Stimulated activated naive CD4-positive, alpha-beta T cell (primary cell): Measurements from ENCODE around the gene TMEM38A.
A peak's percentile ranks its signal among the peaks of the same experiment; 100 is the strongest.
"Not testable (repeated sequence)": the region's sequence is repeated elsewhere in the genome, so short reads cannot be mapped to it uniquely, and the experiment has no call there.

Experiments used
- DNase-seq, 6 experiments: peaks; one replicate each; lab custom pipeline; 2025; lab: John Stamatoyannopoulos, UW

Gene TMEM38A

DNA sequence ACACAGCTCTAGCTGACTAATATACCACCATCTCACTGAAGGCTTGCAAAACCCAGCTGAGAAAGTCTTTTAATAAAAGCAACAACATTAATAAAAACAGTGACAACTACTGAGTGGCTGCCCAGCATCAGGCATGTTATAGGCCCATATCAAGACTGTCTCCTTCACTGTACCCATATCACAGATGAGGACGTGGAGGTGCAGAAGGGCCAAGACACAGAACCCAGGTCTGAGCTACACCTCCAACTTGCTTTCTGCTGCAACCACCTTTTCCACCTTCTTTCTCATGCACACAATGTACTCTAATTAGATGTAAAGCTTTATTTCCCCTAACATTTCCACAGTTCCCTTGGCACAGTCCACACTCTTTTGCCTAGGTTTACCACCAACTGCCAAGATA is 22.3 kb upstream of the TMEM38A start:
- DNase-seq: no peak

DNA sequence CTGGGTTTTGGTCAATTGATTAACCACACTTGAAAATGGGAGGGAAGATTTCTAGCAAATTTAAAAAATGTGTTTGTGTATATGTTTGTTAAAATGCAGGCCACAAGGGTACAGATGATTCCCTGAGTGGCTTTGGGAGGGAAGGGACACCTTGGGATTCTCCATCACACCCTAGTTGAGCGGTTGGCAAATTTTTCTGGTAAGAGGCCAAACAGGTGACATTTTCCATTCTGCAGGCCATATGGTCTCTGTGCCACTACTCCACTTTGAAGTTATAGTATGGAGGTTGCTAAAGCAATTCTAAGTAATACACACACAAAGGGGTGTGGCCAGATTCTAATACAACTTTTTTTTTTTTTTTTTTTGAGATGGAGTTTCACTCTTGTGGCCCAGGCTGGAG is 20.0 kb upstream of the TMEM38A start:
- DNase-seq: no peak

DNA sequence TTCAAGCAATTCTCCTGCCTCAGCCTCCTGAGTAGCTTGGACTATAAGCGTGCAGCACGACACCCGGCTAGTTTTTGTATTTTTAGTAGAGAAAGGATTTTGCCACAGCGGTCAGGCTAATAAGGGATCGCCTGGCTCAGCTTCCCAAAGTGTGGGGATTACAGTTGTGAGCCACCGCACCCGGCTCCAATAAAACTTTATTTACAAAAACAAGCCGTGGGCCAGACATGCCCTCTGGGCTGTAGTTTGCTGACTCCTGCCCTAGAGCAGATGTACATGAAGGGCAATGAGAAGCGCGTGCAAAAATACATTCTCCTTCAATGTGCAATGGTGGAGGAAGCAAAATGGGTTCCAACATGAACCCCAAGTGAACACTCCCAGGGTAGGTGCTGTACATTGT is 19.2 kb upstream of the TMEM38A start:
- no peak for DNase-seq

DNA sequence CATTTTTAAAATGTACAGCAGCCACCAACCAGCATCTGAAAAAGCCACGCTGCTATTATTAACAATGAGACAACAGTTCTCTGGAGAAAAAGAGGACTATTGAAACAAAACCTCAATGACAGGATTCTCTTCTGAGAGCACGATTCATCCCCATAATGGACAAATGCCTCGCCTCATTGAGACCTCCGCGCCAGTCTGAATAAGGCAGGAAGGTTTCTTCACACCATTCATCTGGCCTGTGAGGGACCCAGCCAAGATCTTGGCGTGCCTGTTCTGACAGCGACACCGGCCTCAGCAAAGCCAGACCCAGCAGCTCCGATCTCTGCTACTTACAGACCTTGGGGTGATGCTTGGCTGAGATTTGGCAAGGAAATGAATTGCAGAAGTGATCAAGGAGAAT is 15.8 kb upstream of the TMEM38A start:
- no peak for DNase-seq

DNA sequence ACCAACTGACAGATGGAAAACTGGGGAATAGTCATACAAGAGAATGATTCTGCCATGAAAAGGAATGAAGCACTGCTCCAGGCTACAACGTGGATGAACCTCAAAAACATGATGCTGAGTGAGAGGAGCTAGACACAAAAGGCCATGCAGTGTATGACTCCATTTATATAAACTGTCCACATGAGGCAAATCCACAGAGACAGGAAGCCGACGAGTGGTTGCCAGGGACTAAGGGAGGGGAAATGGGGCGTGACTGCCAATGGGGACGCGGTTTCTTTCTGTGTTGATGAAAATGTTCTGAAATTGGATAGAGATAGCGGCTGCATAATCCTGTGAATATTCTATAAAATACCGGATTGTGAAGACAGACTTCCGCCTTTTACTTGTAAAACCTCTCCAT is 11.2 kb upstream of the TMEM38A start:
- DNase-seq: no peak

DNA sequence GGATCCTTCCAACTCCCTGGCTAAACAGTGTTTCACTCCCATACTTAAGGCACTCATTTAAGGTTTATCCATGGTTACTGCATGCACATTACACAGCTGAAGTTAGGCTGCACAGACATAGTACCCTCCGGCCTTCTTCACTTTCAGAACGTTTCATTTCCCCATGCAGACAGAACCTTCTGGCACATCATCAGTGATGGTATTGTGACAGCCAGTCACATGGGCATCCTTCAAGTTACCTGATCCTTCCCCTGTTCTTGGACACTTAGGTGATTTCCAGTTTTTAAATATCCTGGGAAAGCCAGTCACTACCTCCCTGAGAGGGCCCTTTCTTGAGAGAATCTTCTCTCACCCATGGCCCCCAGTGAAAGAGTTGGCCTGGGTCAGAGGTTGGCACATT is 10.1 kb upstream of the TMEM38A start:
- no peak for DNase-seq

DNA sequence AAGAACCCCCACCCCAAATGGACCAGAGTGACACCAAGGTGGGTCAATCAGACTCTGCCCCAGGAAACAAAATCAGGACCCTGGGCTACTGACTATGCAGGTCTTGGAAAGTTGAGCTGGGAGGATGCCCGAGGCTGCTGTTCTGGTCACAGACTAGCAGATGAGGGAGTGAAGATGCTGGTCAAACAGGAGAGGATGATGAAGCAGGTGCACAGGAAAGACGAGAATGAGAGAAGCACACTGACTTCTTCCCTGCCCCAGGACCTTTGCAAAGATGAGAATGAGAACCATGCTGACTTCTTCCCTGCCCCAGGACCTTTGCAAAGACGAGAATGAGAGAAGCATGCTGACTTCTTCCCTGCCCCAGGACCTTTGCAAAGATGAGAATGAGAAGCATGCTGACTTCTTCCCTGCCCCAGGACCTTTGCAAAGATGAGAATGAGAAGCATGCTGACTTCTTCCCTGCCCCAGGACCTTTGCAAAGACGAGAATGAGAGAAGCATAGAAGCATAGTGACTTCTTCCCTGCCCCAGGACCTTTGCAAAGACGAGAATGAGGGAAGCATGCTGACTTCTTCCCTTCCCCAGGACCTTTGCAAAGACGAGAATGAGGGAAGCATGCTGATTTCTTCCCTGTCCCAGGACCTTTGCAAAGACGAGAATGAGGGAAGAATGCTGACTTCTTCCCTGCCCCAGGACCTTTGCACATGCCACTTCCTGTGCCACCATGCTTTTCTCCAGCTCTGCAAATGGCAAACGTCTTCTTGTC is 9.3 kb upstream of the TMEM38A start:
- DNase-seq: not testable (repeated sequence)

DNA sequence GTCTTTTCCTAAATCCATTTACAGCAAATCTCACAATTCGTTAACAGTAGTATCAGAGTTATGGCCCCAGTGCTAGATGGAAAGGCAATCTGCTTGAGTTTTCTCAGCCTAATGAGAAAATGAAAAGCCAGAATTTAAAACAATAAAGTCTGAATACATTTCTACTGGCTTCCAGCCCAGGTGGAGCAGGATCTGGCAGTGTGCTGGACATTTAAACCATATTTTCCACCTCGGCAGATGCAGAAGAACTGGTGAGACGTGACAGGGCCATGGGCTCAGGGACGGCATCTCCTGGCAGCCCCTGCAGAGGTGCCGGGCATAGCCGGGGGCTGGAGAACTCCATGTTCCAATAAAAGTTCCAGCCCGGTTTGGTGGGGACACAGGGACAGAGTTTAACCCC is 8.1 kb upstream of the TMEM38A start:
- no peak for DNase-seq

DNA sequence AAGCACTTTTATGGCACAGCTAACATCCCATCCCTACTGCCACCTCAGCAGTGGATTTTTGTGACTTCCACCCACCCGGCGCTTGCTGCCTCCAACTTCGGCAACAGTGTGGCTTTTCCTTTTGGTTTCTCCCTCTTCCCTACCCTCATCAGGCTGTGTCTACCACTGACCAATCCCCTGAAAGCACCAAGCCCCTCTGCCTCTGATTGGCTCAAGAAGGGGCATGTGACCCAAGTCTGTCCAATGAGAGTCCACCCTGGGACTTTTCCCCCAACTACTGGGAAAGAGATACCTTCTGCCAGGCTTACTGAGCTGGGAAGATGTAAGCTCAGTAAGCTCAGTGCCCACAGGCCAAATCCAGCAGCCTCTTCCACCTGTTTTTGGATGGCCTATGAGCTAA is 6.8 kb upstream of the TMEM38A start:
- DNase-seq: no peak

DNA sequence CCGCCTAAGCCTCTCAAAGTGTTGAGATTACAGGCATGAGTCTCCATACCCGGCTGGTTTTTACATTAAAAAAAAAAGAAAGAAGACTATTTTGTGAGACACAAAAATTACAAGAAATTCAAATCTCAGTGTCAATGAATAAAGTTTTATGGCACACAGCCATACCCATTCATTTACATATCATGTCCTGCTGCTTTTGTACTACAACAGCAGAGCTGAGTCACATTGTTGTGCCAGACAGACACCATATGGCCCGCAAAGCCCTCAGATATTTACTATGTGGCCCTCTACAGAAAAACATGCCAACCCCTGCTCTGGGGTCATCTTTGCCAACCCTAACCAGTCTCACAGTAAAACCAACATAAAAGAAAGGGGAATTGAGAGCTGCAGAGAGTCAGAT is 6.3 kb upstream of the TMEM38A start:
- DNase-seq: no peak

DNA sequence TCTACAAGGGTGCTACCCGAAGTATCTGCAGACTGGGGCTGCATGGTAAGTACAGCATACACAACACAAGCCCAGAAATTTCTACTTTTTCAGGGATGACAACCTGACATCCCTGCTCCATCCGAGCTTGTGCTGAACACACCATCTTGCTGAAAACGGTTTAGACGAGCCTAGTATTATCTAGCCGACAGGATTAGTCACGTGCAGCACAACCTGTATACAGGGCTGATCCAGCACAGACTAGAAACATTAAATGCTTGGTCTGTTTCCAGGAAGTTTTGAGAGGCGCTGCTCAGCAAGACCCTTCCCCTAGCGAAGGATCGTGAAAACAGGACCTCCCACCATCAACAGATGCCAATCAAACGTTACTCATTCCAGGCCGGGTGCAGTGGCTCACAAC is 5.2 kb upstream of the TMEM38A start:
- DNase-seq: no peak

DNA sequence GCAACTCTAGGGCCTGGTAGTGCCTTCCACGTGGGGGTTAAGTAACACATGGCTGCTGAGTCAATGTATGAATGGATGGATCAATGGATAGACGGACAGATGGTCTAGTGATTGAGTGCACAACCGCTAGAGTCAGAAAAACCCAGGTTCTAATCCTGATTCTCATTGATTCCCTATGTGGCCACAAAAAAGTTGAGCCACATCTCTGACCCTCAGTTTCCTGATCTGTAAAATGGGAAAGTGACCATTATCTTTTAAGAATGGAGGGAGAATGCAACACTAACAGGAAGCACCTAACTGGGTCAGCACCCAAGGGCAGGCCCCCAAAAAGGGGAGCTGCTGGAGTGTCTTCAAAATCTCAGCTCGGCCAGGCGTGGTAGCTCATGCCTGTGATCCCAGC is 3.6 kb upstream of the TMEM38A start:
- no peak for DNase-seq

DNA sequence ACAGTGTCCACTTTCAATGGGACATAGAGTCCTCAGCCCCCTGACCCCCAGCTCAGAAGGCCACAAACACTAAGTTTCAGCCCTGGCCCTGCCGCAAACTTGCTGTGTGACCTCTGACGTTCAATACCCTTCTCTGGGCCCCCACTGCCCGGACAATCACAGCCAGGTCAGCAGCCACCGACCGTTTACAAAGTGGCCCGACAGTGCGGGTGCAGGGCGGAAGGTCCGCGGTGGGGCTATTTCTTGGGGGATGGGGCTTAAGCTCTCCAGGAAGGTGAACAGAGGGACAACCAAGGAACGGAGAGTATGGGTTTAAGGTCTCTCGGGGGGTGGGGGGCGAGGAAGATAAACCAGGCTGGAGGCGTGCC is 1.5 kb upstream of the TMEM38A start:
- DNase-seq: no peak

DNA sequence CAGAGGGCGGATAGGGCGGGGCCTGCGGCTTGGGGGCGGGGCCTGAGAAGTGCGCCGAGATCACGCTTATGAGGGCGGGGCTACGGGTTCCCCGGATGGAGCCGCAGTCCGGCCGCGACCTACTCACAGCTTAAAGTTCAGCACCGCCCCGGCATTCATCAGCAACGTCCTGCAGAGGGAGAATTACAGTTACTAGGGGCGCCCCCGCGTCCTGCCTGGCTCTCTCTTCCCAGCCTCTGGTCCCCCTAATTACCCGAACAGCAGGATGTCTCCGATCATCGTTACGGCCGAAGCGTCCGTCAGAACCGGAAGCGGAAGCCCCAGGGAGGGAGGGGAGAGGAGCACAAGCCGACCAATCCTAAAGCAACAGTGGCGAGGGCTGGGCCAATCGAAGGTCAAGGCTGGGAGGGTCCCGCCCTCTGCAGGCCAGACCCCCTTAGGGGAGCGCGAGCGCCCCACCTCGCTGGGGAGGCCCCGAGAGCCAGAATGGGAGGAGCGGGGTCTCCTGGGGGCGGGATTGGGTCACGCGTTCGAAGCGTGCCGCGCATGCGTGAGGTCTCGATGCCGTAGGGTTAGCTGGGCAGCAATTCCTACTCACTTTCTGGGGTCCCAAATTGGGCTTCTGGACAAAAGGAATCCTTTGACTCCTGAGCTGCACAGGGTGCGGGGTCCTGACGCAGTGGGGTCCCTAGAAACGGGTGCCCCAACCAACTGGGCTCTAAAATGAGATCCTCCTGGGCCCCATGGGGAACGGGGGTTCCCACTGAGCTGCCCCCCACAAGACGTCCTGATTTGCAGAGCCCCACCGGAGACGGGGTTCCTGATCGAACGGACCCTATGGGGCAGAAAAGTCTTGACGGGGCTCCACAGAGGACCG is 869 bp upstream of the TMEM38A start, which contains the start of gene SMIM7:
SMIM7 (minus strand) TSS at position 313 of the 877 bp plus-strand sequence; CDS start at position 279, 34 bp downstream.
- DNase-seq: peak; percentile 98 to 100 (median 100)

DNA sequence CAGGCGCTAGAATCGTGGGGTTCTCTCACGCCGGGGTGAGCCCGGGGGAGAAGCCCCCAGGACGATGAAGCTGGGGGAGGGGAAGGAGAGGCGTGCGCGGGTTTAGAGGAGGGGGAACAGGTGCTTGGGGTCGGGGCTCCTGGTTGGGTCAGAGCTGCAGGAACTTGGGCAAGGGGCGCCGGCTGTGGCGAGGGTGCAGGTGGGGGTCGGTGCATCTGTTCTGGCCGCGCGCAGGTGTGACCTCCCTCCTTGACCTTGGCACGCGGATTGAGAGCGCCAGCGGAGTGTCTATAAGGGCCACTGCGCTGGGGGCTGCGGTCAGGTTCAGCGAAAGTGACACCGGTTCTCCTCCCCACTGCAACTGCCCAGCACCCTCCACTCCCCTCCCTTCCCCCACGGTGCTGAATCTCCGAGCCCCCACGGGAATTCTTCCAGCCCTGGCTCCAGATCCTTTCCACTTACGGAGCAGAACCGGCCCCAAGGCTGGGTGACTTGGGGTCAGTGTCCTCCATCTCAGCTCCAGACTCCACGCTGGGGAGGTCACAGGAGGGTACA is 618 bp downstream of the TMEM38A start:
- DNase-seq: peak in 1 of 6 experiments; percentile 24

DNA sequence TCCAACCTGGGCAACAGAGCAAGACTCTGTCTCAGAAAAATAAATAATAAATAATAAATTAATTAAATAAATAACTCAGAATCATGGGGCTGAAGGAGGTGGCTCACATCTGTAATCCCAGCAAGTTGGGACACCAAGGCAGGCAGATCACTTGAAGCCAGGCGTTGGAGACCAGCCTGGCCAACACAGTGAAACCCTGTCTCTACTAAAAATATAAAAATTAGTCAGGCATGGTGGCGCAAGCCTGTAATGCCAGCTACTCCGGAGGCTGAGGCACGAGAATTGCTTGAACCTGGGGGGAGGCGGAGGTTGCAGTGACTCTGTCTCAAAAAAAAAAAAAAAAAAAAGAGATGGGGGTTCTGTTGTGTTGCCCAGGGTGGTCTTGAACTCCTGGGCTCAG is 7.2 kb downstream of the TMEM38A start:
- no peak for DNase-seq

DNA sequence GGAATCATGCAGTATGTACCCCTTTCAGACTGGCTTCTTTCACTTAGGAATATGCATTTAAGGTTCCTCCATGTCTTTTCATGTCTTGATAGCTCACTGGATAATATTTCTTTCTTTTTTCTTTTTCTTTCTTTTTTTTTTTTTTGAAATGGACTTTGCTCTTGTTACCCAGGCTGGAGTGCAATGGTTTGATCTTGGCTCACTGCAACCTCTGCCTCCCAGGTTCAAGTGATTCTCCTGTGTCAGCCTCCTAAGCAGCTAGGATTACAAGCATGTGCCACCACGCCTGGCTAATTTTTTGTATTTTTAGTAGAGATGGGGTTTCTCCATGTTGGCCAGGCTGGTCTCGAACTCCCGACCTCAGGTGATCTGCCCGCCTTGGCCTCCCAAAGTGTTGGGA is 7.8 kb downstream of the TMEM38A start:
- not testable (repeated sequence) for DNase-seq

DNA sequence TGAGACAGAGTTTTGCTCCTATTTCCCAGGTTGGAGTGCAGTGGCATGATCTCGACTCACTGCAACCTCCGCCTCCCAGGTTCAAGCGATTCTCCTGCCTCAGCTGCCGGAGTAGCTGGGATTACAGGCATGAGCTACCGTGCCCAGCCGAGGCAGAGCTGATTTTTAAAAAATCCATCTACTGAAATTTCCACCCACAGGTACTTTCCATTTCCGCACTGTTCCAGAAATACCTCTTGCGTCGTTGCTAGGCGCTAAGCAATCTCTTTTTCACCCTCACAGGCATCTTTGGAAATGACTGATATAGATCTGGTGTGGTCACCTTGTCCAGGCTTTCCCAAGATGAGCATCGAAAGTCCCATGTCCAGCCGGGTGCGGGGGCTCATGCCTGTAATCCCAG is 9.4 kb downstream of the TMEM38A start:
- no peak for DNase-seq

DNA sequence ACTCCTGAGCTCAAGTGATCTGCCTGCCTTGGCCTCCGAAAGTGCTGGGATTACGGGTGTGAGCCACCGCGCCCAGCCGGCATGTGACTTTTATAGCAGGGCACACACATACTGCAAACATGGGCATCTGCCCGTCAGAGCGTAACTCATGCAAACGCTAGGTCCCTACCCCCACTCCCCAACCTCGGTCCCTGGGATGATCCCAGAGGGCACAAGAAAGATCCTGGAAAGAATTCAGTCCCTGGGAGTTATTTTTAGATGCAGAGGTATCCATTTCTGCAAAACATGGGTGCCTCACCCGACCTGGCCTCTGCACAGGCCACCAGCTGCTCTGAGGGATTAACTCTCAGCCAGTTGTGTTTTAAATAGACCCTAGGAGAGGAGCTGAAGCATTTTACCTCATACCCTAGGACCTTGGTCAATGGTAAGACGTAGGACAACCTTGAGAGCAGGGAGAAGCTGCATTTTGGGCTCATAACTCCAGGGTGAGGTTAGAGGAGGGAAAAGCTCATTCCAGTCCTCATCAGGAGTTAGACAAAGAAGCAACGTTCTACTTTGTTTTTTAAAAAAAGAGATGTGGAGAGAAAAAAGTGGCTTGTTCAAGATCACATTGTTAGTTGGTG is 10.8 kb downstream of the TMEM38A start:
- no peak for DNase-seq

DNA sequence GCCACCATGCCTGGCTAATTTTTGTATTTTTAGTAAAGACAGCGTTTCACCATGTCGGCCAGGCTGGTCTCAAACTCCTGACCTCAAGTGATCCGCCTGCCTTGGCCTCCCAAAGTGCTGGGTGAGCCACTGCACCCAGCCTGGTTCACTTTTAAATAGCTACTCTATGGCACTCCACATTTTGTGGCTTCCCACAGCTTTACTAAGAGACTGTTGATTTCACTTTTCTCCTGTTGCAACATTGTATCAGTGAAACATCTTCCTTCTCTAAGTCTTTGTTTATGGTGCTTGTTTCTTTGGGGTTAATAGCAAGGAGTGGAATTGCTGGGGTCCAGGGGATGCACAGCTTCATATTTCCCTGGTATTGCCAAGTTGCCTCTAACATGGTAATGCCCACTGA is 12.3 kb downstream of the TMEM38A start:
- no peak for DNase-seq

DNA sequence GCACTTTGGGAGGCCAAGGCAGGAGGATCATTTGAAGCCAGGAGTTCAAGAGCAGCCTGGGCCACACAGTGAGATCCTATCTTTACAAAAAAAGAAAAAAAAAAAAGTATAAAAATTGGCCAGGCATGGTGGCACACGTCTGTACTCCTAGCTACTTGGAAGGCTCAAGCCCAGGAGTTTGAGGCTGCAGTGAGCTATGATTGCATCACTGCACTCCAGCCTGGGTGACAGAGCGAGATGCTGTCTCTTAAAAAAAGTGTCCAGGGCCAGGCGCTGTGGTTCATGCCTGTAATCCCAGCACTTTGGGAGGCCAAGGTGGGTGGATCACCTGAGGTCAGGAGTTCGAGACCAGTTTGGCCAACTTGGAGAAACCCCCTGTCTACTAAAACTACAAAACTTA is 12.9 kb downstream of the TMEM38A start:
- not testable (repeated sequence) for DNase-seq

DNA sequence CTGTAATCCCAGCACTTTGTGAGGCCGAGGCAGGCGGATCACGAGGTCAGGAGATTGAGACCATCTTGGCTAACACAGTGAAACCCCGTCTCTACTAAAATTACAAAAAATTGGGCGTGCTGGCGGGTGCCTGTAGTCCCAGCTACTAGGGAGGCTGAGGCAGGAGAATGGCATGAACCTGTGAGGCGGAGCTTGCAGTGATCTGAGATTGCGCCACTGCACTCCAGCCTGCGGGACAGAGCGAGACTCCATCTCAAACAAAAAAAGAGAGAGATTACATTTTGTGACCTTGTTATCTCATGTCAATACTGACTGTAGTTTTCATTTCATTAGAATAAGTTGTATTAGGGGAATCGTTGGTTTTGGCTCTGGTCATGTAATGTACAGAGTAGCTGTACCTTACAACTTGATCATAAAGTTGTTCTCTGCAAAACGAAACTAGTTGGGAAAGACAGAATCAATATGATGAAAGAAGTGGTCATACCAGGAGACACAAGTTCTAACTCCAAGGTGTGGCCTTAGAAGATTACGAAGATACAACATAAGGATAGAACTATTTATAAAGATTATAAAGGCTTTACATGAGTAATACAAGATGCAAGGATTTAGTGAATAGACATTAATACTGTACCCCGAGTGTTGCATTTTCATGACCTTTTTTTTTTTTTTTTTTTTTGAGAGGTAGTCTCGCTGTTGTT is 15.3 kb downstream of the TMEM38A start:
- no peak for DNase-seq
